Epithelial cell of esophagus (primary cell): ENCODE data around the gene MRPL3.
A peak's percentile ranks its signal among the peaks of the same experiment; 100 is the strongest.

Source experiments
- DNase-seq: peaks from one replicate; pipeline ENCODE4 v3.0.0; 2010; ENCODE audit warnings: low read depth
- H3K4me3 ChIP-seq: 2 replicates; pipeline ENCODE4 v1.5.1; 2011; ENCODE audit warnings: mild to moderate bottlenecking, low read length, control low read depth
- CTCF ChIP-seq: IDR thresholded peaks from 2 replicates; pipeline ENCODE4 v1.5.1; 2011; ENCODE audit warnings: low read depth, mild to moderate bottlenecking, low read length, control low read depth, inconsistent platforms; ENCODE audit not compliant: insufficient read depth; ENCODE audit errors: missing control alignments

The MRPL3 gene

GRCh38 chr3:131535131-131535530 lies 32.4 kb upstream of the MRPL3 start:
- DNase-seq, result peak; percentile 65
- H3K4me3 ChIP-seq, result no peak overlapping the region
- TF ChIP-seq CTCF, result no peak

GRCh38 chr3:131532645-131533044 lies 29.9 kb upstream of the MRPL3 start:
- no peak for DNase-seq
- TF ChIP-seq CTCF, result no peak
- no peak overlapping the region for H3K4me3 ChIP-seq

GRCh38 chr3:131530843-131531242 lies 28.1 kb upstream of the MRPL3 start:
- DNase-seq, result no peak
- TF ChIP-seq CTCF, result no peak
- no peak overlapping the region for H3K4me3 ChIP-seq

- H3K4me3 ChIP-seq, result no peak overlapping the region
- DNase-seq, result no peak
- TF ChIP-seq CTCF, result no peak
These were observed 27.6 kb upstream of the MRPL3 start for GRCh38 chr3:131530388-131530787.

GRCh38 chr3:131526801-131527347 lies 24.1 kb upstream of the MRPL3 start:
- peak; percentile 33 for TF ChIP-seq CTCF
- peak overlapping the region; percentile 34 for H3K4me3 ChIP-seq
- peak; percentile 45 for DNase-seq

GRCh38 chr3:131518680-131519079 lies 15.9 kb upstream of the MRPL3 start:
- H3K4me3 ChIP-seq, result no peak overlapping the region
- TF ChIP-seq CTCF, result no peak
- DNase-seq, result no peak

GRCh38 chr3:131505421-131505820 lies 2.6 kb upstream of the MRPL3 start:
- no peak for TF ChIP-seq CTCF
- no peak overlapping the region for H3K4me3 ChIP-seq
- no peak for DNase-seq
